Left renal cortex interstitium (tissue), 4 donors: ENCODE measurements around the gene SDK2. TPM values are rescaled to one million over a fixed set of nuclear protein-coding genes. Genes with fewer than 3 reads are reported as not detected.

ENCODE experiments used
- DNase-seq, 4 donors: peaks; one replicate each; pipeline ENCODE4 v3.0.0-alpha.2; 2013; ENCODE audit warnings: low read depth in 4 of 4, low spot score in 2 of 4, missing footprints in 1 of 4
- polyA plus RNA-seq, 4 donors: library from polyadenylated mRNA; unstranded; fragments of 120-200 nt; gene quantifications; one replicate each; pipeline ENCODE4 v1.2.1, GENCODE V29; 2013; ENCODE audit not compliant: insufficient read length in 4 of 4

SDK2 gene
- polyA plus RNA-seq, 4 donors = 8.8 to 12.2 (median 9.9) TPM

- DNase-seq = no peak
Measured at GRCh38 chr17:73614256-73614655, 30.0 kb downstream of the SDK2 start.

GRCh38 chr17:73613271-73614233 lies 30.7 kb downstream of the SDK2 start:
- DNase-seq = peak; percentile 71 to 80 (median 77)

DNA sequence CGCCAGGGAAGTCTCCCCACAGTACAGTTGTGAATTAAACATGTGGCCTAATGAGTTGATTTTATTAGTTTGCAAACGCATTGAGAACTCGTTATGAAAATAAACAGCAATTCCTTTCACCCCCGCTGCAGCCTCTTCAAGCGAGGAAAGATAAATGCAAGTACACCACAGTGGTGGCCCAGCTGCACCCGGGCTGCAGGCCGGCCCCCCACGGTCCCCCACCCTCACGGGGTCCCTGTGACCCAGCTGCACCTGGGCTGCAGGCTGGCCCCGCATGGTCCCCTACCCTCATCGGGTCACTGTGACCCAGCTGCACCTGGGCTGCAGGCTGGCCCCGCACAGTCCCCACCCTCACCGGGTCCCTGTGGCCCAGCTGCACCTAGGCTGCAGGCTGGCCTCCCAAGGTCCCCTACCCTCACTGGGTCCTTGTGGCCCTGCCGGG lies 32.2 kb downstream of the SDK2 start:
- no peak for DNase-seq

DNA sequence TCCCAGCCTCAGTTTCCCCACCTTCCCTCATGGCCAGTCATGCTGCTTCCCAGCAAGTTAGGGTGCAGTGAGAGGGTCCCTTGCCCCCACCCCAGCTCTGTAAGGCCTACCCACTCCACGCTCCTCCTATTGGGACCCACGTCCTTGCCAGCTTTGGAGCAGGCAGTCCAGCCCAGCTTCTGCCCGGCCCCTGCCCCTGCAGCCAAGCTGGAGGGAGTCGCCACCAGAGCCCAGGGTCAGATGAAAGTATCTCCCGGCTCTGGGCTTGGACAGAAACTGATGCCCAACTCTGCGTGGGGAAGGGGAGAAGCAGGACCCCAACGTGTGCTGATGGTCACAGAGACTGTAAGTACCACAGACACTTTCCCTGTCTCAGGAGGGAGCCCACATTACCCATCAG lies 32.6 kb downstream of the SDK2 start:
- DNase-seq = no peak

DNA sequence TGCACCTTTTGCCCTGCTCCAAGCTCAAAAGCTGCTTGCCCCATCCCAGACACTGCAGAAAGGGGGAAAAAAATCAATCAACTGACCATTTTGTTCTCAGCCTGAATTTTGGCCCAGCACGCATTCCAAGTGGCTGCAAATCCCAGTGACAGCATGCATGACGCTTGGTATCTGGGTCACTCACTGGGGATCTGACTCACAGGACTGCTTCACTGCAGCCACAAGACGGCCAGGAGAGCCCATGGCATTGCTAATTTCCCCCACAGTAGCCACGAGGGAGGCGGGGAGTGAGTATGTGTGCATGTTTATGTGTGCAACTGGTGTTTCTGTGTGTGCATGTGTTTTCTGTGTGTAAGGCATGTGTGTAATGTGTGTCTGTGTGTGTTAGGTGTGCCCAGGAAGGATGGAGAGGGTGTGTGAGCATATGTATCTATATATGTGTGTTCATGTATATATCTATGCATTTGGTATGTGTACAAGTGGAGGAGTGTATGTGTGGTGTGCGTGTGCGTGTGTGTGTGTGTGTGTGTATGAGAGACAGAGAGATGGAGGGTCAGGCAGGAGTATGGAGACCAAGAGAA lies 33.8 kb downstream of the SDK2 start:
- no peak for DNase-seq

- no peak for DNase-seq
Measured at GRCh38 chr17:73609758-73610157, 34.5 kb downstream of the SDK2 start.

DNA sequence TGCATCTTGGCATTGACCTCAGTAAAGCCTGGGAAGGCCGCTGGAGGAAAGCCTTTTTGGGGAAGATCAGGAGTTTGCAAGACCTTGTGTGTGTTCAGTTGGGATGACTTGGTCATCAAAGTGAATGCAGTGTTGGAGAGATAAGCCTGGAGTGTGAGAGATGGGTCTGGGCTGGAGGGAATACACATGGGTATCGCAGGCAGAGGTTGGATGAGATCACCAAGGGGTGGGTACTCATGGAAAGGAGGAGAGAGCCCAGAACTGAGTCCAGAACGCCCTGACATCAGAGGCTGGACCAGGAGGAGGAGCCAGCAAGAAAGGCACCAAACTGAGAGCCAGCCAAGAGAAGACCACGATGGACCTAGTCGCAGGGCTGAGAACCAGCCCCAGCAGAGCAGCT lies 35.2 kb downstream of the SDK2 start:
- no peak for DNase-seq

DNA sequence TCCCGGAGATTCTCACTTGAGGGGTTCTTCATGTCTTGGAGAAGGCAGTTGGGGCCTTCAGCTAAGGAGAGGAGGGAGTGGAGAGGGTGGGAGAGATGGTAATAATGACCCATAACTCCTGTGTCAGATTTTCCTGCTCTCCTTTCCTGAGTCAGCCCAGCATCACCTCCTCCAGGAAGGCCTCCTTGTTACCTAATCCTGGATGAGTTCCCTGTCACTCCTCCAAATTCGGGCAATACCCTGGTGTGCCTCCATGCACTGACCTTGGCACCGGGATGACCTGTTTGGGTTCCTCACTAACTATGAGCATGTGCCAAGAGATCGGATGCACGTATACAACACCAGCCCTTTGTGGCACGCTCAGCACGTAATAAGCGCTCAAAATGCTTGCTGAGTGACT lies 38.8 kb downstream of the SDK2 start:
- DNase-seq = no peak

GRCh38 chr17:73604476-73604875 lies 39.8 kb downstream of the SDK2 start:
- DNase-seq = no peak

DNA sequence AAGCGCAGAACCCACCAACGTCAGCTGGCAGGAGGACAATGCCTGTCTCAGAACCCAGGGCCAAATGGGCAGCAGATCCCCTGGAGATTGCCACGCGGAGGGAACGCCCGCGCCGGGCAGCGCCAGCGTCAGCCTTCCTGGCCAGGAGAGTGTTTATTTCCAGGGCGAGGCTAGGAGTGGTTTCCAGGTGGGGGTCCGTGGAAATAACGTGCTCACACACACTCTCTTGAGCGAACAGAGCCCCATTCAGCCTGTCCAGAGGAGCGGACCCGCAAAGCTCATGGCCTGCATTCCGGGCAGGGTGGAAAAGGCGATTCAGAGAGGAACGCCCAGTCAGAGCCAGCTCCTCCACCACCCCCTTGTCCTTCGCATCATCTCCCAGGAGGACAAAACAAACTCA lies 40.3 kb downstream of the SDK2 start:
- no peak for DNase-seq

- DNase-seq = no peak
Measured at GRCh38 chr17:73600103-73600871, 44.0 kb downstream of the SDK2 start.

DNA sequence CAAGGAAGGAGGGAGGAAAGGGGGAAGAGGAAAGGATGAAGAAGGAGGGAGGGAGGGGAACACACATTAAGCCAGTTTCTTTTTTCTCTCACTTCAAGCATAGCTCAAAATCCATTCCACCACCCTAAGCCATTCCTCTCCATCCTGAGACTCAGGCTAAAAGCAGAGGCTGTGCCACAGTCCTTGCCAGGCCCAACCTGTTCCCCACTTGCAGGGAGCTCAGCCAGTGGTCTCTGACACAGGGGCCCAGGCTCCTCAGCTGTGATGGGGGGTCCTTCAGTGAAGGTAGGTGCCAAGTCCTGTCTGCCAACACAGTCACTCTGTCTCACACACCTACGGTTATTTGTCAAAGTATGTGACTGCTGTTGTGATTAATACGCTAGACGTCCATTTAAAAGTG lies 44.6 kb downstream of the SDK2 start:
- DNase-seq = no peak

GRCh38 chr17:73598212-73598611 lies 46.0 kb downstream of the SDK2 start:
- DNase-seq = no peak

DNA sequence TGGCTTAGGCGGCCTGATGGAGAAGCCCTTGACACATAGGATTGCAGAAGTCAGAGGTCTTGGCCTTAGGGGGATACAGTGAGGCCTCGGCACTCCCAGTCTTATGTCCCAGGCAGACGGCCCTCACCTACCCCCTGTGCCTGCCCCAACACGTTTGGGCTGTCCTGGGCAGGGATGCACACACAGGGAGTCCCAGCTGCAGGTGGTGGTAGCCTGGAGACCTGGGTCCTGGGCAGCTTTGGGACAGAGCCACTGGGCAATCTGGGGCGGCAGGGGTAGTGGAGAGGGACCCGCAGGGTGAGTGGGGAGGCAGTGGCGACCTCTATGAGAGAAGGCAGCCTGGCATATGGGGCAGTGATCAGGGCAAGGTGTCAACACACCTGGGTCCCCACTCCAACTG lies 48.3 kb downstream of the SDK2 start:
- DNase-seq = no peak

DNA sequence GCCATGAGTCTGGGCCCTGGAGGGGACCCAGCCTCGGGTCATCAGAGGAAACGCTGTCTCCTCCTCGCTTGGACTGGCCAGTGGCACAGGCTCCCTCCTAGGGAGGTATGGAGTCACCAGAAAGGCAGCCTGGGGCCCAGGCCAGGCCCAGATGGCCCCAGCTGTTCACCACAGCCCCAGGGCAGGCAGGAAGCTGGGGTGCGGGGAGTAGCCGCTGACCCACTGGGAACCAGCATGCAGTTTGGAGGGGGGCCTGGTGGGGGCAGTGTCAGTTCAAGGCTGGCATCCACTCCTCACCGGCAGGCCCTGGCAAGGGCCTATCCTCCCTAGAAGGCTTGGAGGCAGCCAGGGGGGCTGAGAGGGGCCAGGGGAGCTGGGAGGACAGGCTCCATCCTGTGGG lies 48.8 kb downstream of the SDK2 start:
- no peak for DNase-seq

DNA sequence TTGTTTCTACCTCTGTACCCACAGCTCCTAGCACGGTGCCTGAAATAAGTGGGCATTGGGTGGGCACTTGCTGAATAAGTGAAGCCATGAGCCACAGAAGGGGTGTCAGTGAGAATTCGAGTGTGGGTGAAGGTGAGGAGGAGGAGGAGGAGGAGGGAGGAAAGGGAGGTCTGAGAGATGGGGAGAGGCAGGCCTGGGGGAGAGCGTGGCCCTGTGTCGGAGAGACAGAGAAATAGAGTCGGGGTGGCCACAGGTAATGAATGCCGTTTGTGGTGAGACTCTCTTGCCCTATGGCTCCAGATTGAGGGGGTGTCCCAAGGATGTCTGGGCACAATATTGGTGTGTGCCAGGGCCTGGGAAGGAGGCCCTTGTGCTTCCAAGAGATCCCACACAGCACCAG lies 49.2 kb downstream of the SDK2 start:
- no peak for DNase-seq

GRCh38 chr17:73594598-73594997 lies 49.6 kb downstream of the SDK2 start:
- DNase-seq = no peak

GRCh38 chr17:73594025-73594424 lies 50.2 kb downstream of the SDK2 start:
- no peak for DNase-seq

- no peak for DNase-seq
Measured at GRCh38 chr17:73593249-73593965, 50.8 kb downstream of the SDK2 start.

DNA sequence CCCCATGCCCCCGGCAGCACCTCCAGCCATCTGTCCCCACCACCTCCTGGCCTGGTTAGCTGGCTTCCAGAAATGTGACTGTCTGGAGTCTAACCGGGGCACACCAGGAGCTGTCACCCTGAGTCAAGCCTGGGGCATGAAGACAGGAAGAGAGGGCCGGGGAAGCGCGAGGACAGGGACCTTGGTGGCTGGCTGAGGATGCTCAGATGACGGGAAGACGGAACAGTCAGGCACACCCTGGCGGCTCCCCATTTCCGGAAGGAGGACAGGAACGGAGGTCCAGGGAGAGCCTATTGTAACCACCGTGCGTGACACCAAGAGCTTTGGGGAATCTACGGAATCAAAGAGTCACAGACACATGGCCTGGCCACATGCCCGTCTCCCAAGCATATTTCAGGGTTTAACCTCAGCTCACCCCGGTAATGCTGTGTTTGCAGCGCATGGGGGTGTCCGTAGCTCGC lies 51.7 kb downstream of the SDK2 start:
- DNase-seq = no peak

DNA sequence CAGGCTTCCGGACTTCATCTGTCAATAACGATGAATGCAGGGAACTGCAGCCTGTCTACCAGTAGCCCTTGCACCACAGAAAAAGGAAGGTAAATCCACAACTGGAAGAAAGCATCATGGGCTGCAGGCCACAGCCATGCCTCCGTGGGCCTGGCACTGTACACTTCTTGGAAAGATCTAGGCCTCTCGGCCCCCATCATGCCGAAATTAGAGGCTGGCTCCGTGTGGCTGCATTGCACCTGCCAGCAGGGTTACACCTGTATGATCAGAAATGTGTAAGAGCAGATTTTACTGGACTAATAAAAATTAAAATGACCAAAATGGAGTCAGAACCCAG lies 52.2 kb downstream of the SDK2 start:
- no peak for DNase-seq
